Left ventricle myocardium inferior (tissue), 1 donor: ENCODE results near the gene NDUFS4. TPM values are rescaled to one million over a fixed set of nuclear protein-coding genes. Genes with fewer than 3 reads are reported as not detected.

ENCODE experiments used
- DNase-seq: peaks from one replicate; pipeline ENCODE4 v3.0.0-alpha.2; 2020
- H3K27ac ChIP-seq: fragments of 200-600 bp; replicated peaks from 2 replicates; pipeline ENCODE4 v1.8.0; 2021
- H3K27me3 ChIP-seq: fragments of 200-600 bp; 2 replicates; pipeline ENCODE4 v1.8.0; 2021; ENCODE audit warnings: low read depth
- H3K36me3 ChIP-seq: fragments of 200-600 bp; 2 replicates; pipeline ENCODE4 v1.8.0; 2021
- H3K4me1 ChIP-seq: fragments of 200-600 bp; 2 replicates; pipeline ENCODE4 v1.8.0; 2021
- H3K4me3 ChIP-seq: fragments of 200-600 bp; 2 replicates; pipeline ENCODE4 v1.8.0; 2021; ENCODE audit warnings: mild to moderate bottlenecking, moderate library complexity
- H3K9me3 ChIP-seq: fragments of 200-600 bp; replicated peaks from 2 replicates; pipeline ENCODE4 v1.8.0; 2021
- CTCF ChIP-seq: fragments of 200-600 bp; IDR thresholded peaks from 2 replicates; pipeline ENCODE4 v1.8.0; 2021; ENCODE audit warnings: antibody characterized with exemption, mild to moderate bottlenecking, borderline replicate concordance
- intact Hi-C: fragments of 100-400 bp; cut with micrococcal nuclease; formaldehyde crosslinking; loops from one replicate; pipeline ENCODE4 v1.11.0; 2022
- total RNA-seq: library from RNA; stranded (reverse); fragmentation: NEBNext Ultra II Directional; extraction: Animal tissue kit (Norgen Biotek cat#: 25700); gene quantifications from one replicate; pipeline ENCODE4 v1.2.1, GENCODE V29; 2021
- donor health status: DM: no; HTN: yes; CAD: no; lungs with severe emphysema.

The NDUFS4 gene
- total RNA-seq, 1 donor from 2014 or later = 187 TPM

DNA sequence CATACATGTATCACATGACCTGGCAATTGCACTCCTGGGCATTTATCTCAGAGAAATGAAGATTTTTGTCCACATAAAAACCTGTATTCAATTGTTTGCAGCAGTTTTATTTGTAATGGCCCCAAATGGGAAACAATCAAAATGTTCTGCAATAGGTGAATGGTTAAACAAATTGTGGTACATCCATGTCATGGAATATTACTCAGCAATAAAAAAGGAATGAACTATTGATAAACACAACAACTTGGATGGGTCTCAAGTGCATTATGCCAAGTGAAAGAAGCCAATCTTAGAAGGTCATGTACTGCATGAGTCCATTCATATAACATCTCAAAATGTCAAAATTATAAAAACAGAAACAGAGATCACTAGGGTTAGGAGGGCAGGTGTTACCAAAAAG, 1.5 kb upstream of the NDUFS4 start:
- intact Hi-C loops = no loop called here
- Histone ChIP-seq H3K27ac (no peak overlapping the region), H3K9me3 (peaks cover 7% of the 10 kb centered on the region), H3K36me3 (no peaks in the 10 kb centered on the region), H3K27me3 (peaks cover 21% of the 10 kb centered on the region), H3K4me1 (peaks cover 41% of the 10 kb centered on the region), H3K4me3 (no peak overlapping the region)
- no peak for DNase-seq
- TF ChIP-seq CTCF = no peak

GRCh38 chr5:53560028-53560427, 411 bp upstream of the NDUFS4 start:
- Histone ChIP-seq H3K4me1 (peaks cover 52% of the 10 kb centered on the region), H3K27me3 (peaks cover 20% of the 10 kb centered on the region), H3K27ac (peak overlapping the region; percentile 91), H3K36me3 (no peaks in the 10 kb centered on the region), H3K9me3 (peaks cover 7% of the 10 kb centered on the region), H3K4me3 (peak overlapping the region; percentile 75)
- no peak for DNase-seq
- no peak for TF ChIP-seq CTCF
- intact Hi-C loops = no loop called here

DNA sequence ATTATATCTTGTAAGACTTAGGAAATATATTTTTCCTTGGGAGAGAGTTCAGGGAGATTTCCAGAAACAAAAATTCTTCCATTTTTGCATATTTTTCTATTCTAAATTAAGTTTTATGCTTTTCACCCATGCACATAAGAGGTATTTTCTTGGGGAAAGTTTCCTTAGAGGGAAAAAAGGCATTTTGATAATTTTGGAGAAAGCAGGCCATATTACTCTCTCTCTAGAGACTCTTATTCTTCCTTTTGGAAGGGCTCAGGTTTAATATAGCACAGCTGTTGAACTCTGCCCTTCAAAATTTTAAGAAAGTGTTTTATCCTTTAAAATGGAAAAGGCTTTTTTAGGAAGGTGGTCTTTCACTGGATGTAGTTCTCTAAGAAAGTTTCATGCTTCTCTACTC, 8.0 kb downstream of the NDUFS4 start:
- H3K4me1 ChIP-seq = peaks cover 66% of the 10 kb centered on the region
- H3K9me3 ChIP-seq = peaks cover 6% of the 10 kb centered on the region
- no peaks in the 10 kb centered on the region for H3K36me3 ChIP-seq
- TF ChIP-seq CTCF = no peak
- DNase-seq = no peak
- no peak overlapping the region for H3K27ac ChIP-seq
- H3K27me3 ChIP-seq = no peaks in the 10 kb centered on the region
- no peak overlapping the region for H3K4me3 ChIP-seq
- intact Hi-C loops = no loop called here

DNA sequence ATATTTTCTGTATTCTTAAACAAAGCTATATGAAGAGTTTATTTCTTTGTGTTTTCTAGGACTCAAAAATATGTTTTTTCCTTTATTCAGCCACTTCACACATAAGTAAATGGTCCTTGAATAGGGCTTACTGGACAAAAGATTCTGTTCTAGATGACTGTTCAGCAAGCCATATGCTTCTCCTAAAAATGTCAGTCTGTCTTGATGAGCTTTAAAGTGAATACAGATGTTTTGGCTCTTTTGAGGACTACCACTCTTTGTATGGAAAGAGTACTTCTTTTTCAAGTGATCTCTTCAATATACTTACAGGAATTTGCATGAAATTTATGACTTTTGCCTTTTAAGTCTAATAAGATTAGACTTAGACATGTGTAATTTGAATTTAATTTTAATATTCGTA, 8.4 kb downstream of the NDUFS4 start:
- intact Hi-C loops = no loop called here
- H3K9me3 ChIP-seq = peaks cover 6% of the 10 kb centered on the region
- no peak for TF ChIP-seq CTCF
- H3K4me1 ChIP-seq = peaks cover 65% of the 10 kb centered on the region
- H3K4me3 ChIP-seq = no peak overlapping the region
- no peak for DNase-seq
- H3K36me3 ChIP-seq = no peaks in the 10 kb centered on the region
- no peaks in the 10 kb centered on the region for H3K27me3 ChIP-seq
- H3K27ac ChIP-seq = no peak overlapping the region

DNA sequence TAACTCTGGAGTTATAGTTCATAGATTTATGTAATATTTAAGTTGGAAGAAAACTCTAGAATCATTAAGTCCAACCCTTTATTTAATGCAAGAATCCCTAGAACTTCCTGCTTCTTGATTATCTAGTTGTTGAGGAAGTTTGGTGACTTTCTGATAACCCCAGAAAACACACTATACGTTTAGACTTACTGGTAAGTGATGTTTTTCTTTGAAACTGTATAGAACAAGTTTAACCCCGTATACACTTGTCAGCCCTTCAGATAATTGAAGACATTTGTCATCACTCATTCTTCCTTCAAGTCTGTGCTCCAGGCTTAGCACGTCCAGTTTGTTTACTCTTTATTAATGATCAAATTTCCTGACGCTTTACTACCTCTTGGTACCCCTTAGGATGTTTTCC, 9.0 kb downstream of the NDUFS4 start:
- Histone ChIP-seq H3K9me3 (peaks cover 6% of the 10 kb centered on the region), H3K4me3 (no peak overlapping the region), H3K36me3 (no peaks in the 10 kb centered on the region), H3K27me3 (no peaks in the 10 kb centered on the region), H3K4me1 (peaks cover 65% of the 10 kb centered on the region), H3K27ac (no peak overlapping the region)
- intact Hi-C loops = no loop called here
- no peak for TF ChIP-seq CTCF
- DNase-seq = no peak

DNA sequence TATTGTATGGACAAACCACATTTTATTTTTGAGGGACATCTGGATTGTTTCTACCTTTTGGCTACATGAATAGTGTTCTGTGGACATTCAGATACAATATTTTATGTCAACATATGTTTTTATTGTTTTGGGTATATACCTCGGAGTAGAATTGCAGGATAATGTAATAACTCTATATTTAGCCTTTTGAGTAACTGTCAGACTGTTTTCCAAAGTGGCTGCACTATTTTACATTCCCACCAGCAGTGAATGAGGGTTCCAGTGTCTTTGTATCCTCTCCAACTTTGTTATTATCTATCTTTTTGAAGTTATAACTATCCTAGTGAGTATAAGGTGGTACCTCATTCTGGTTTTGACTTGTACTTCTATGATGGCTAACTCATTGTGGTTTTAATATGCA, 11.0 kb downstream of the NDUFS4 start:
- Histone ChIP-seq H3K9me3 (peaks cover 6% of the 10 kb centered on the region), H3K4me1 (peaks cover 73% of the 10 kb centered on the region), H3K4me3 (no peak overlapping the region), H3K36me3 (no peaks in the 10 kb centered on the region), H3K27ac (peak overlapping the region; percentile 3), H3K27me3 (no peaks in the 10 kb centered on the region)
- no peak for TF ChIP-seq CTCF
- DNase-seq = no peak
- intact Hi-C loops = no loop called here
